Retina (tissue), 1 donor: ENCODE measurements around the gene SLC17A4.
"Not testable (repeated sequence)": the region's sequence is repeated elsewhere in the genome, so short reads cannot be mapped to it uniquely, and the experiment has no call there.

ENCODE experiments used
- DNase-seq: peaks from one replicate; pipeline ENCODE4 v3.0.0-alpha.2; 2016

SLC17A4 gene

GRCh38 chr6:25754535-25754934 is at the start of gene SLC17A4:
TSS of gene SLC17A4 (plus strand) at chr6:25754742. CDS start at chr6:25761963, 7,221 bp downstream.
- no peak for DNase-seq

- DNase-seq = no peak
These were observed 48.1 kb upstream of the SLC17A4 start for GRCh38 chr6:25706314-25707014.

- no peak for DNase-seq
These were observed 44.8 kb upstream of the SLC17A4 start for GRCh38 chr6:25709761-25710160.

- DNase-seq = no peak
These were observed 44.3 kb upstream of the SLC17A4 start for GRCh38 chr6:25710287-25710686.

GRCh38 chr6:25713824-25714223 is 40.7 kb upstream of the SLC17A4 start:
- DNase-seq = no peak

GRCh38 chr6:25714765-25715164 is 39.8 kb upstream of the SLC17A4 start:
- no peak for DNase-seq

GRCh38 chr6:25715794-25716193 is 38.7 kb upstream of the SLC17A4 start:
- DNase-seq = no peak

- DNase-seq = no peak
These were observed 36.4 kb upstream of the SLC17A4 start for GRCh38 chr6:25717866-25718740.

GRCh38 chr6:25726122-25726911 is 28.2 kb upstream of the SLC17A4 start:
- DNase-seq = no peak

- DNase-seq = no peak
These were observed 27.5 kb upstream of the SLC17A4 start for GRCh38 chr6:25727028-25727427.

GRCh38 chr6:25730907-25731306 is 23.6 kb upstream of the SLC17A4 start:
- no peak for DNase-seq

- no peak for DNase-seq
These were observed 22.8 kb upstream of the SLC17A4 start for GRCh38 chr6:25731721-25732120.

GRCh38 chr6:25732468-25733198 is 21.9 kb upstream of the SLC17A4 start:
- DNase-seq = no peak

GRCh38 chr6:25735261-25735660 is 19.3 kb upstream of the SLC17A4 start:
- DNase-seq = no peak

- DNase-seq = no peak
These were observed 10.7 kb upstream of the SLC17A4 start for GRCh38 chr6:25743868-25744267.

GRCh38 chr6:25745836-25746235 is 8.7 kb upstream of the SLC17A4 start:
- no peak for DNase-seq

- no peak for DNase-seq
These were observed 7.6 kb upstream of the SLC17A4 start for GRCh38 chr6:25746968-25747367.

GRCh38 chr6:25747477-25747876 is 7.1 kb upstream of the SLC17A4 start:
- DNase-seq = no peak

GRCh38 chr6:25748049-25748448 is 6.5 kb upstream of the SLC17A4 start:
- DNase-seq = no peak

- DNase-seq = not testable (repeated sequence)
These were observed 5.7 kb upstream of the SLC17A4 start for GRCh38 chr6:25748601-25749517.

- no peak for DNase-seq
These were observed 4.7 kb upstream of the SLC17A4 start for GRCh38 chr6:25749837-25750236.
